Middle frontal gyrus (tissue), 1 donor: ENCODE data around the gene SLC12A5.
"Not testable (repeated sequence)": the region's sequence is repeated elsewhere in the genome, so short reads cannot be mapped to it uniquely, and the experiment has no call there.

Experiments used
- DNase-seq: peaks from one replicate; pipeline ENCODE4 v3.0.0-alpha.2; 2015; ENCODE audit warnings: low spot score; ENCODE audit errors: extremely low spot score

Gene SLC12A5

DNA sequence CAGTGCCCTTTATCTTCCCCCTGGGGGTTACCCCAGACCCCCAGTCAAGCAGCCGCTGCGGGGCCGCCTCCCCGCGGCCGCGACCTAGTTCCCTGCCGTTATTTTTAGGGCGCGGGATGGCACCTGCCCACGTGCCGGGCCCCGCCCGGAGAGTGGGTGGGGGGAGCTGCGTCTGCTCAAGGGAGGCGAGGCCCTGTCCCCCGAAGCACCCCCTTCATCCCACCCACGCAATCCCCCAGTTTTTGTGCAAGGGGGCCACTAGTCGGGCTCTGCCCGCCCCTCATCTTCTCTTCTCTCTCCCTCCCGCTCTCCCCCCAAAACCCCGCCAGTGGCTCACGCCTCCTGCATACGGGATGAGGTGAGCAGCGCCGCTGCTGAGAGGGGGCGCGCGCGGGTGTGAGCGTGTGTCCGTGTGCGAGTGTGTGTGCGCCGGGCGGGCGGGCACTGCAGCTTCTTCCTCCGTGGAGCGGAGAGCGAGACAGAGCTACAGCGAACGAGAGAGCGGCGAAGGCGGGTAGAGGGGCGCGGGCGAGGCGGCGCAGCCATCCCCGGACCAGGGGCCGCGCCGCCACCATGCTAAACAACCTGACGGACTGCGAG is at the start of gene SLC12A5:
Gene SLC12A5 (plus strand): TSS at position 444 of the 600 bp plus-strand sequence. CDS start 130 bp downstream, at position 574.
- peak; percentile 42 for DNase-seq

DNA sequence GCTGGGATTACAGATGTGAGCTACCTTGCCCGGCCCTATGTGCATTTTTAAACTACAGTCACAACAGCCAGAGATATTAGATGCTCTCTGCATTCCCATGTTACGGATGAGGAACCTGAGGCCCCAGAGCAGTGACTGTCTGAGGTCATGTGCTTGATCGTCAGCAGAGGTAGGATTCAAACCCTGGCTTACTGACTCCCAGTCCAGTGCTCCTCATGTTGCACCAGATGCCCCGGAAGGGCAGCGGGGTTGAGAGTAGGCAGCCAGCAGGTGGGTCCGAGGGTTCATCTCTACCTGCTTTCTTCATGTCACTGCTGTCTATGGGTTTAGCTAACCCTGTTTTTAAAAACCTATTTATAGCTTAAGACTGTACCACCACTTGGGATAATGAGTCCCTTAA is 47.8 kb upstream of the SLC12A5 start:
- no peak for DNase-seq

DNA sequence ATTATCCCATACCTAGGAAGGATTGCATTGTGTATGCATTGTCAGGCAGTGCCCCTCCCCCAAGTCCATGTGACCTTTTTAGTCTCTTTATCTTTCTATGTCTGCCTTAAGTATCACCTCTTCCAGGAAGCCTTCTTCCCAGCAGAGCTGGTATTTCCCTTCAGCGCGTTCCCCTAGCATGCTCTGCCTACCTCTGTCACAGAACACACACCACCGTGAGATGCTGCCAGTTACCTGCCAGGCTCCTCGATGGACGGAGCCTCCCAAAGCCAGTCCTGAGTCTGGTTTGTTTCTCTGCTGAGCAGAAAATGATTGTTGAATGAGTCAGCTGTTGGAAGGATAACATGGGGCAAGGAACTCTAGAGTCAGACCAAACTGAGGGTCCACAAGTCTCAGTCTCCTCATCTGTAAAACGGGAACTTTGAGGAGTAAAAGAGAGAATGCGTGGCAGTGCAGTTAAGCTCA is 45.7 kb upstream of the SLC12A5 start:
- no peak for DNase-seq

DNA sequence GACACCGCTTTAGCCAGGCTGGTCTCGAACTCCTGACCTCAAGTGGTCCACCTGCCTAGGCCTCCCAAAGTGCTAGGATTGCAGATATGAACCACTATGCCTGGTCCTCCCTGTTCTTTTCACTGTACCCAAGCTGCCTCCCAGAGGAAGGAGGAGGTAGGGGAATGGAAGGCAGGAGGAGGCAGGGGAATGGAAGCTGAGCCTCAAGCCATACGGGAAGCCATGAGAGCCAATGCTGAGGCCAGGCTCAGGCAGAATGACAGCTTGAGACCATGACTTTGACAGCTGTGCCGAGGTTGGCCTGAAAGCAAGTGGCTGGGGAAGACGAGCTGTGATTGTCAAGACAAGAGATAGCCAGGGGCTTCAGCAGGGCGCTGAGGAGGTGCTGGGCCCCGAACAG is 43.4 kb upstream of the SLC12A5 start:
- DNase-seq, result no peak

DNA sequence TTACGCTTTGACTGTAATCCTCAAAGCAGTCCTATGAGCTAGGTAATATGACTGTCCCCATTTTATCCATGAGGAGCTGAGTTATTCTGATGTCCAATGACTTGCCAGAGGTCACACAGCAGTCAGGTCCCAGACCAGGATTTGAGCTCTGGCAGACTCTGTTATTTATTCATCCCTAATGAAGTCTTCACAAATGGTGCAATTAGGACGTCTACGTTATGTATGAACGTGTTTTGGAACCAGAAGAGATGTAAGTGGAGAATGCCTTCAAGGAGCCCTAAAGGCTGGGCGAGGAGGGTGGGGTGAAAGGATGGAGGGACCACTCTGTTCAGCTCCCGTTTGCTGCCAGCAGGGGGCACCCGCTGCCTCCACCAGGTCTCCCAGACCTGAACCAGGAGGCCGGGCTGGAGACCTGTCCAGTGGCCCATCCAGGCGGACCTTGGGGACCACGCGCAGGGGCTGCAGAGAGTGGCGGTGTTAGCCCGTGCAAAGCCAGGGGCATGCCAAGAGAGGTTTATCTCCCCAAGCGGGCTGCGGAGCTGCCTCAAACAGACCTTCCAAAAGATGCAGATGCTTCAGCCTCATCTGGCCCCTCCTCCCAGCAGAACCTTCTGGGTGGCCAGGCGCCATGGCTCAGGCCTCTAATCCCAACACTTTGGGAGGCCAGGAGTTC is 41.8 kb upstream of the SLC12A5 start:
- peak; percentile 16 for DNase-seq

DNA sequence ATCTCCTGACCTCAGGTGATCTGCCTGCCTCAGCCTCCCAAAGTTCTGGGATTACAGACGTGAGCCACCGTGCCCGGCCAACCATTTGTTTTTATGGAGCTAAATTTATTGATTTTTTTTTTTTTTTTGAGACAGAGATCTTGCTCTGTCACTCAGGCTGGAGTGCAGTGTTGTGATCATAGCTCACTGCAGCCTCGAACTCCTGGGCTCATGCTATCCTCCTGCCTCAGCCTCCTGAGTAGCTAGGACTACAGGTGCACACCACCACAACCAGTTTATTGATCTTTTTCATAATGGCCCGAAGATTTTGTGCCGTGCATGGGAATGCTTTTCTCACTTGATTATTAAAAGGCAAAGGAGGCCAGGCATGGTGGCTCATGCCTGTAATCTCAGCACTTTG is 40.2 kb upstream of the SLC12A5 start:
- DNase-seq, result not testable (repeated sequence)

DNA sequence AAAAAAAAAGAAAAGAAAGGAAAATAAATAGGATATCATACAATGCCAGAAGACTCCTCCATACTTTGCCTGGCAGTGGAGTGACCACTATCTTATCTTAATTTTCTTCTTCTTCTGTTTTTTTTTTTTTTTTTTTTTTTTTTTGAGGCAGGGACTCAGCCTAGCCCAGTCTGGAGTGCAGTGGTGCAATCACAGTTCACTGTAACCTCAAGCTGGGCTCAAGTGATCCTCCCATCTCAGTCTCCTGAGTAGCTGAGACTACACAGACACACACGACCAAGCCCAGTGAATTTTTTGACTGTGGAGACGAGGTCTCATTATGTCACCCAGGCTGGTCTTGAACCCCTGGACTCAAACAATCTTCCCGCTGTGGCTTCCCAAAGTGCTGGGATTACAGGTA is 37.4 kb upstream of the SLC12A5 start:
- no peak for DNase-seq

DNA sequence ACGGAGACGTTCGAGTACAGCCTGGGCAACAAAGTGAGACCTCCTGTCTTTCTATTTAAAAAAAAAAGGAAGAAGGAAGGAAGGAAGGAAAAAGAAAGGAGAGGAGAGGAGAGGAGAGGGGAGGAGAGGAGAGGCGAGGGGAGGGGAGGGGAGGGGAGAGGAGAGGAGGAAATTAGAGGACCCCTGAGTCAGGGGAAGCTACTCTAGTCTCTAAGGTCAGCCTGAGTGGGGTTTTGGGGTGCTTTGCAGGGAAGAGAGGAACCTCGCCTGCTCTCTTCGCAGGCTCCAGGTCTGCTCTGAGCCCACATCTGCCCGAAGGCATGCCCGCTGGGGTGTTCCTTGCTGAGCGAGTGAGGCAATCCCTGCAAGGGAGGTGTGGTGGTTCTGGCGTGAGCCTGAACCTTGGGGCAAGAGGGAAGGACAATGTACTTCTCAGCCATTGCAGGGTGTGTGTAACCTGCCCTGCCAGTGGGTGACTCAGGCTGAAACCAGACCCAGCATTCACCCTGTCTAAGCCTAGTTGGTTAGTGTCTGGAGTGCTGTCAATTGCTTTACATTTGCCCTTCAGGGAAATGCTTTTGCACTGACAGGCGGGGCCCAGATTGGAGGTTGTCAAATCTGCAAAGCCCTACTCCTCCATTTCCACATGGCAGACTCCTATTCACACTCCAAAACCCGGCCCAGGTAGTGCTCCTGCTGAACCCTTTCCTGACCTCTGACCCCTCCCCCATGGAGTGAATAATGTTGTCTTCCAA is 35.6 kb upstream of the SLC12A5 start:
- DNase-seq, result no peak

DNA sequence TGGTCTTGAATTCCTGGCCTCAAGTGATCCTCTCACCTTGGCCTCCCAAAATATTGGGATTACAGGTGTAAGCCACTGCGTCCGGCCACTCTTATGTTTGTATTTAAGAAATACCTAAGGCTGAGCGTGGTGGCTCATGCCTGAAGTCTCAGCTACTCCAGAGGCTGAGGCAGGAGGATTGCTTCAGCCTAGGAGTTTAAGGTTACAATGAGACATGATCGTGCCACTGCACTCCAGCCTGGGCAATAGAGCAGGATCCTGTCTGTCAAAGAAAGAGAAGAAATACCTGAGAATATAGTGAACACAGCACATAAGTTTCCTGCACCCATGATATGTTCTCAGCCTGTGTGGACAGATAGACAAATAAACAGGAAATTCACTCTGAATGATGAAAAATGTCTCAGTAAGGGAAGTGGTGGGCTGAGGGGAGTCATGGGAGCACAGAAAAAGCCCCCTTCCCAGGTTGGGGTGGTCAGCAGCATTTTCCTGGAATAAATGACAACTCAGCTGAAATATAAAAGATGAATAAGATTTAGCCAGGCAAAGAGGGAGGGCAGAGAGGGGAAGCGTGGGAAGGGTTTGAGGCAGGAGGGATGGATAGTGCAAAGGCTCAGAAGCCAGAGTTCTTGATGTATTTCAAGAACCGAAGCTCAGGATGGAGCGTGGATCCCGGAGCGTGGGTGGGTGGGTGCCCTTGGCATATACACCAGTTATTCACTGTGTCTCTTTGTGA is 34.1 kb upstream of the SLC12A5 start:
- DNase-seq, result no peak

DNA sequence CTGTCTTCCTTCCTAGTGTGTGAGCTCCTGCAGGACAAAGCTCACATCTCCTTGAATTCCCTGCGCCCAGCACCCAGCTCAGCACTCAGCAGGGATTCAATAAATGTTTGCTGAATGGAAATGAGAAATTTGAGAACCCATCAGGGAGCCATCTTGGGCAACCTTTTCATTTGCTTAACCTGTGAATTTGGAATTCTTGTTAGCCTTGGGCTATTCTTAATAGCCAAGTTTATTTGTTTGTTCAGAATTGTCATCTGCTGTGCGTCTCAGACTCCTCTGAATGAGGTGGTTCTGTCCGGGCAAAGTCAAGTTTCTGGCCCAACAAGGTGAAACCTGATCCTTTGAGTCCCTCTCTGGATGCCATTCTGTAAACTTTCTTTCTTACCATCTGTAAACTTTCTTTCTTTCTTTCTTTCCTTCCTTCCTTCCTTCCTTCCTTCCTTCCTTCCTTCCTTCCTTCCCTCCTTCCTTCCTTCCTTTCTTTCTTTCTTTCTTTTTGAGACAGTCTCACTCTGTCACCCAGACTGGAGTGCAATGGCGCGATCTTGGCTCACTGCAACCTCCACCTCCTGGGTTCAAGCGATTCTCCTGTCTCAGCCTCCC is 33.4 kb upstream of the SLC12A5 start:
- not testable (repeated sequence) for DNase-seq

DNA sequence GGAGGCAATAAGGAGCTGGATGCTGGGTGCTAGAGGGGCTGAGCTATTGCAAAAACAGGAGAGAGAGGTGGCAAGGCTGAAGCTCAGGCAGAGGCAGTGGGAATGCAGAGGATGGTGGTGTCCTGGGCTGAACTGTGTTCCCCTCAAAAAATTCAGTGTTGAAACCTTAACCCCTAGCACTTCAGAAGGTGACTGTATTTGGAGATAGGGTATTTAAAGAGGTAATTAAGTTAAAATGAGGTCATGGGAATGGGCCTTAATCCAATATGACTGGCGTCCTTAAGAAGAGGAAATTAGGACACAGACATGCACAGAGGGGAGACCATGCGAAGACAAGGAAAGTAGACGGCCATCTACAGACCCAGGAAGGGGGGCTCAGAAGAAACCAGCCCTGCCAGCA is 31.8 kb upstream of the SLC12A5 start:
- DNase-seq, result no peak

DNA sequence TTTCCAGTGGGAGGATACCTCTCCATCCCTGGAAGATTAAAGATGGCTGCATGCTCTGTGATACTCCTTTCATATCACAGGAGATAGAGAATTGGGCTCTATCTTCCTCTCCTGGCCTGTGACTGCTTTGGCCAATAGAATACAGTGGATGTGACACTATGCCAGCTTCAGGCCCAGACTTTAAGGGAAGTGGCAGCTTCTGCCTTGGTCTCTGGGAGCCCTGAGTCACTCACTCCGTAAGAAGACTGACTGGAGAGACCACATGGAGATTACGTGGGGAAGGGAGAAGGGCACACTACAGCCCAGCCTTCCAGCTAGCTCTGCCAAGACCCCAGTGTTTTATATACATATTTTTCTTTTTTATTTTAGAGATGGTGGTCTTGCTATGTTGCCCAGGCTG is 30.7 kb upstream of the SLC12A5 start:
- DNase-seq, result no peak

DNA sequence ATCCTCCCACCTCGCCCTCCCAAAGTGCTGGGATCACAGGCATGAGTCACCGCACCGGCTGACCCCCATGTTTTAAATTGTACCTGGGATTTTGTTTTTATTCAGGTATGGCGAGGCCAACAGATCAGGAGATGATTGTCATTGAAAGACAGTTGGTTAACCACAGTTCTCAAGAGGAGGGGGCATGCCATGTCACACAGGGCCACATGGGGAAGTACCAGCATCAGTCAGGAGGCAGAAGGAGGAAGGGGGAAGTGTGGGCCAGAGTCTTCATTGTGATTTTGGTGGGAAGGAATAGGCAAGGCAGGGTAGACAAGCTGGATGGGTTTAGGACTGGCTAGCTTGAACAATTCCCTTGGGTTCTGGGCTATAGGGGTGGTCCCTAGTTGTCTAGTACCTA is 30.3 kb upstream of the SLC12A5 start:
- no peak for DNase-seq

DNA sequence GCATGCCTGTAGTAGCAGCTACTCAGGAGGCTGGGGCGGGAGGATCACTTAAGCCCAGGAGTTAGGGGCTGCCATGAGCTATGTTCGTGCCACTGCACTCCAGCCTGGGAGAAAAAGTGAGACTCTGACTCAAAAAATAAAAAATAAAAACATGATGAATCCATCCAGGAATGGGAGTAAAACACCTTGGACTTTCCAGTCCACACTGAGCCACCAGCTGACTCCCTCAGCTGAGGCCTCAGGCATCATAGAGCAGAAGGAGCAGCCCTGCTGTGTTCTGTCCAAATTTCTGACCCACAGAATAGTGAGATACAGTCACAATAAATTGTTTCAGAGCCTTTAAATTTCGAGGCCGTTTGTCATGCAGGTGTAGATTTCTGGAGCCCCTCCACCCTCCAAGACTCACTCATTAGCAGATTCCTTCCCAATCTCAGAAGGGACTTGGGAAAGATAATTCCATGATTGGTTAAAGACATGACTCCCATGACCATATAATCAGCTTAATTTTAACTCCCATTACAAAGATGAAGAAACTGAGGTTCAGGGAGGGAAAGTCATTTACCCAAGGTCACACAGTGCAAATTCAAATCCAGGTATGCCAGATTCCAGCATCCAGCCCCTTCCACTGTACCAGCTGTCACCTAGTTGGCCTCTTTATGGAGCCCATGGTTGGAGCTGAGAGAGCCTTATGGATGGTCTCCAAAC is 29.3 kb upstream of the SLC12A5 start:
- no peak for DNase-seq

DNA sequence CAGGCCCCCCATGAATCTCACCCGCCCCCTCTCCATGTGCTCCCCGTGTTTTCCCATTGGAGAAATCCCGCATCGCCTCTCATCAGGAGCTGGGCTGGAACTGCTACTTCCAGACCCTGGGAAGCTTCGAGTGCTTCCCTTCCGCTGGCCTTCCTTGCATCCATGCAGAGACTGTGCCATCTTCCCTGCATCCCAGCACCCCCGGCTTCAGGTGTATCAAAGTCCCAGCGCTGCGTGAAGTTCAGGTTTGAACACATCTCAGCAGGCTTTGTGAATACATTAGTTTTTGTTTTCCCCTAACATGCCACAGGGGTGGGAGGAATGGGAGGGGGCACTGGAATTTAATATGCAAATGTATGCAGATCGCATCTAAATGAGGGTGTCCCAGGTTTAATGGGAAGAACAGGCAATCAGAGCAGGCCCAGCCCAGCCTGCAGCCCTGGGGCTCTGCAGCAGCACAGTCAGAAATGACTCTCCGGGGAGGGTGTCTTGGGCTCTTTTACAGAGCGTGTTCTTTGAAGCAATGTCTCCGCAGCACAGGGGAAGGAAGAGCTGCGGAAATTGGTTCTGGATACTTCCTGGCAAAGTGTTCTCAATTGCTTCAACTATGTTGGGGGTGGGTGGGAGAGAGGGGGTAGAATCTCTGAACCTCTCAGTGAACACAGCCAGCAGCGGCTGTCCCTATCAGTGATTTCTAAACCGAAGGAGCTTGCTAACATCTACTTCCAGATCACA is 28.6 kb upstream of the SLC12A5 start:
- no peak for DNase-seq

DNA sequence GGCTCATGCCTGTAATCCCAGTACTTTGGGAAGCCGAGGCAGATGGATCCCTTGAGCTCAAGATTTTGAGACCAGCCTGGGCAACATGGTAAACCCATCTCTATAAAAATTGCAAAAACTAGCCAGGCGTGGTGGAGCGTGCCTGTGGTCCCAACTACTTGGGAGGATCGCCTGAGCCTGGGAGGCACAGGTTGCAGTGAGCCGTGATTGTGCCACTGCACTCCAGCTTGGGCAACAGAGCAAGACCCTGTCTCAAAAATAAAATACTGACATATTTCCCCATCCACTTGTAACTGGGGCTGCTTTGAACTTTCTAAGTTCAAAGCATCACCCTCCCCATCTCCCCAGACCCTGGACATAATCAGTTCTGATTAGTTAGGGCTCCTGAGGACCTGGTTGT is 27.5 kb upstream of the SLC12A5 start:
- no peak for DNase-seq

DNA sequence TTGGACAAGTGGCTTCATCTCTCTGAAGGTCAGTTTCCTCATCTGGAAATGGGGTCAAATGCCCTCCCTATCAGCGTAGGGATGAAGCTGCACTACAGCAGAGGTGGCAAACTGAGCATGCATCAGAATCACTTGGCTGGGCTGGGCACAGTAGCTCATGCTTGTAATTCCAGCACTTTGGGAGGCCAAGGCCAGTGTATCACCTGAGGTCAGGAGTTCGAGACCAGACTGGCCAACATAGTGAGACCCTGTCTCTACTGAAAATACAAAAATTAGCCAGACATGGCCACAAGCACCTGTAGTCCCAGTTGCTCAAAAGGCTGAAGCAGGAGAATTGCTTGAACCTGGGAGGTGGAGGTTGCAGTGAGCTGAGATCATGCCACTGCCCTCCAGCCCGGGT is 27.0 kb upstream of the SLC12A5 start:
- no peak for DNase-seq

DNA sequence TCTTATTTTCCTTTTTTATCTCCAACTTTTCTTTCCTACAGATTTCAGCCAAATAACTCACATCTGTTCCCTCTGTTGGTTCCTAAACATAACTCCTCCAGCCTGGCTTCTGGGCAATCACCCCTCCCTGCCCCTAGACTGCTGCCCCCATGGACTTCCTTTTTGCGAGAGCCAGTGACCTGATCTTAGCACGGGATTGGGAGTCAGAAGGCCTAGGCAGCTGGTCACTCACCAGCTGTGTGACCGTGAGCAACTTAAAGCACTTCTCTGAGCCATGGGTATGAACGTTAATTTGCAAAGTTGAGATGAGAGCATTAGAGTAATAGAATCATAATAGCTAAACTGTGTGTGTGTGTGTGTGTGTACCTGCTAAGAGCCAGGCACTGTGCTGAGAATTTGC is 24.8 kb upstream of the SLC12A5 start:
- DNase-seq, result no peak

DNA sequence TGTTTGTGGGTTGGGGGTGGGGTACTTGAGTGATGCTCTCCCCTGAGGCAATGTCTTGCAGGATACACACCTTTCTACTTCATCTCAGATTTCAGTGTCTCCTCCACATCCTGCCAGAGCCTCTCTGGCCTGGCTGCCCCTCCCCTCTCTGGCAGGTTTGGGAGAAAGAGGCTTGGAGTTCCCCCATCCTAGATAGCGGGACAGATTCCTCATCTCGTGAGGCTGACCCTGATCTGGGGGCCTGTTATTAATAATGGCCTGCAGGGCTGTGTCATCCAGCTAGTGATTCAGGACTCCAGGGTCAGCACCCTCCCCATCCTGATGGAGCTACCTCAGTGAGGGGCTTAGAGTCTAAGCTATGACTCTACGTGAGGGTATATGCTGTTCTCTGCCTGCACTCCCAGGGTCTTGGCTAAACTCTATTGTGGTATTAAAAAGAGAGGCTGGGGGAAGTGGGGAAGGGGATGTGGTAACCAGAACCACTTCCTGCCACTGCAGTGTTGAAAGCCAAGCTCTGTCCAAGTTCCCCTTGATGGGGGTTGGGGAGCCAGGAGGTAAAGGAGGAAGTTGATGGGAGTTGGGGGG is 24.0 kb upstream of the SLC12A5 start:
- DNase-seq, result no peak
